HFF-Myc (cell line): ENCODE measurements around the gene COX14.

Experiments
- DNase-seq: peaks from one replicate; pipeline ENCODE4 v3.0.0-alpha.2; 2011; ENCODE audit warnings: low read depth; ENCODE audit errors: extremely low read depth
- H3K4me3 ChIP-seq: replicated peaks from 2 replicates; pipeline ENCODE4 v1.5.1; 2011; ENCODE audit warnings: low read depth, mild to moderate bottlenecking, control low read depth, low read length
- CTCF ChIP-seq: IDR thresholded peaks from 2 replicates; pipeline ENCODE4 v1.5.1; 2012; ENCODE audit warnings: mild to moderate bottlenecking, low read depth, low read length, control low read depth; ENCODE audit errors: missing control alignments

Gene COX14

DNA sequence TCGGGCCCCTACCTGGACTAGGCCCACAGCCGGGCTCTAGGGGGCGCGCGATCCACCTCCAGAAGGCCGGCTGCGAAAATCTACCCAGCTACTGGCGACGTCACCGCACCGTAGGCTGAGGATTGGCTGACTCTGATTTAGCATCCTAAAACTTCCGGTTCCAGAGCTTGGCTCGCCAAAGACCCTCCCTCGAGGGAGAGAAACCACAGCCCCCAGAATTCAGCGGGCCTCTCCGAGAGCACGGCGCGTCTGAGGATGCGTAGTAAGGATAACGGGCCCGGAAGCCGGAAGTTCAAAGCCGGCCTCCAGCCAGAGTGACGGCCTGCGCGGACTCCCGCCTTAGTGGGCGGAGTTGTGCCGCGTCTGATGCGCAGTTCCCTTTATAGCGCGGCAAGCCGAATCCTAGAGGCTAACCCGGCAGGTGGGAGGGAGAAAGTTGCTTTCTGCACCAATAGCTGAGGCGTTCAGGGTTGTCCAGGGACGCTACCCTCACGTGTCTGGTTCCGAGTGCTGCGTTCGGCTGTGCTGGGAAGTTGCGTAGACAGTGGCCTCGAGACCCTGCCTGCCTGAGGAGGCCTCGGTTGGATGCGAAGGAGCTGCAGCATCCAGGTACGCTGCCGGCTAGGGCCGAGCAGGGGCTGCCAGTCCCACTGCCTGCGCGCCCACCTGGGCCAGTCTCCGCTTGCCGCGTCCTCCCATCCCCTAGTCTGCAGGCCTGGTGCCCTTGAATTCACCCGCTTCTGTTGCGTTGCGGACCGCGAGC lies at the start of gene COX14:
Gene COX14, plus strand, starts transcription at position 544 of the 763 bp plus-strand sequence. CDS start 7,808 bp downstream, outside the sequence.
- H3K4me3 ChIP-seq, result peak within 1 kb of the TSS; percentile 94
- peak; percentile 98 for DNase-seq
- peak; percentile 97 for TF ChIP-seq CTCF

- no peak overlapping the region for H3K4me3 ChIP-seq
- no peak for DNase-seq
- TF ChIP-seq CTCF, result no peak
Measured at GRCh38 chr12:50062728-50063460, 49.1 kb upstream of the COX14 start.

DNA sequence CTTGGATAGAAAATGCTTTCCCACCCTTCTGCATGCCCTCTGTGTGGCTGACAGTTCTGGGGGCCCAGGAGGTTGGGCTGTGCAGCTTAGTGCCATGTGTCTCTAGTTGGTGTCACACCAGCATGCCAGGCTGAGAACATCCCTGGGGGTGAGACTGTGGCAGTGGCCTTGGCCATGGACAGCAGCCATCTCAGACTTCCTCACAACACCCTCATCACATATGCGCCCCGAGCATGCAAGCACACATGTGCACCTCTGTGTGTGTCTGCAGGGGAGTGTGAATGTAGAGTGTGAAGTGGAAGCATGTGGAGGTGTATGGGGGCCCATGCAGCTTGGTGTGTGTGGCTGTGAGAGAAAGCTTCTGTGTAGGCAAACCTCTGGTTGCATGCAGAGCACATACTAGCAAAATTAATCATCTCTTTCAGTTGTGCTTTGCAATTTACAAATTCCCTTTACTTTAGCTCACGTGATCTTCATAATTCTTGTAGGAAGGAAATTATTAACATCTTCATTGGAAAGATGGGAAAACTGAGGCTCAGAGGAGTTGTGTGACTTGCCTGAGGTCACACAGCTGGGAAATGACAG lies 46.2 kb upstream of the COX14 start:
- no peak for DNase-seq
- no peak for TF ChIP-seq CTCF
- no peak overlapping the region for H3K4me3 ChIP-seq

DNA sequence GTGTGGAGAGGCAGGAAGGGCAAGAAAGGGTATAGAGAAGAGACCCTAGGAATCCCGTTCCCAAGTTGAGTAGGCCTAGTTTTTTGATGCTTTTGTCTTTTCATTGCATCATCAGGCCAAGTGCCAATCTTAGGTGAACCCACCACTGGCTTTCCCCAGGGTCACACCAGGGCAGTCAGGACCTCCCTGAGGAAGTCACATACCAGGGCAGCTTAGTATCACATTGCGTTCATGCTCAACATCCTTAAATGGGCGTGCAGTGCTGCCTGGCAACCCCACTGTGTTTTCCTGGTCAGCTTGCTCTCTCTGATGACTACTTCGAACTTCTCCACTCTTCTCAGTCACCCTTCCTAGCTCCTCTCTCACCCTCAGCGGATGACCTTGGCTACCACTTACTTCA lies 45.6 kb upstream of the COX14 start:
- no peak for TF ChIP-seq CTCF
- peak; percentile 58 for DNase-seq
- H3K4me3 ChIP-seq, result no peak overlapping the region

DNA sequence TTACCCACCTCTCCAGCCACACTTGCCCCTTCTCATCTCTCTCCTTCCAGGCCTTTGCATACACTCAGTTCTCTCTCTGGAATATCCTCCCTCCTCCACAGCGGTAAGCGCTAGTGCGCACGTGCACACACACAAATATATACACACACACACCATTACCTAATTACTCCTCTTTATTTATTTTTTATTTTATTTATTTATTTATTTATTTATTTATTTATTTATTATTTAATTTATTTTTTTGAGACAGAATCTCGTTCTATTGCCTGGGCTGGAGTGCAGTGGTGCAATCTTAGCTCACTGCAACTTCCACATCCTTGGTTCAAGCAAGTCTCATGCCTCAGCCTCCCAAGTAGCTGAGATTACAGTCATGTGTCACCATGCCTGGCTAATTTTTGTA lies 43.0 kb upstream of the COX14 start:
- DNase-seq, result no peak
- TF ChIP-seq CTCF, result no peak
- H3K4me3 ChIP-seq, result no peak overlapping the region

DNA sequence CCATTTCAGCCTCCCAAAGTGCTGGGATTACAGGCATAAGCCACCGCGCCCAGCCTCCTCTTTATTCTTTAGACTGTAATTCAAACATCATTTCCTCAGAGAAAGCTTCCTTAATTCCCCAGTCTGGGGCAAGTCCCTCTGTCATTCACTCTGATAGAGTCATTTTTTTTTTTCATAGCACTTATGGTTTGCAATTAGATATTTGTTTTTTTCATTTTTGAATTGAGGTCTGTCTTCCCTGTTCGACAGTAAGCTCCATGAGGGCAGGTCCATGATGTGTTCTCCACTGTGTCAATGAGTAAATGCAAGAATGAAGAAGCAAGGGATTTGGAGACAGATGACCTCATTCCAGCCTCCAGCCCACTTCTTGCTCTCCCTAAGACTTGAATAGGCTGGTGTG lies 42.5 kb upstream of the COX14 start:
- H3K4me3 ChIP-seq, result no peak overlapping the region
- no peak for TF ChIP-seq CTCF
- no peak for DNase-seq
